ENCODE data around the gene SLC15A3.

Gene SLC15A3

DNA sequence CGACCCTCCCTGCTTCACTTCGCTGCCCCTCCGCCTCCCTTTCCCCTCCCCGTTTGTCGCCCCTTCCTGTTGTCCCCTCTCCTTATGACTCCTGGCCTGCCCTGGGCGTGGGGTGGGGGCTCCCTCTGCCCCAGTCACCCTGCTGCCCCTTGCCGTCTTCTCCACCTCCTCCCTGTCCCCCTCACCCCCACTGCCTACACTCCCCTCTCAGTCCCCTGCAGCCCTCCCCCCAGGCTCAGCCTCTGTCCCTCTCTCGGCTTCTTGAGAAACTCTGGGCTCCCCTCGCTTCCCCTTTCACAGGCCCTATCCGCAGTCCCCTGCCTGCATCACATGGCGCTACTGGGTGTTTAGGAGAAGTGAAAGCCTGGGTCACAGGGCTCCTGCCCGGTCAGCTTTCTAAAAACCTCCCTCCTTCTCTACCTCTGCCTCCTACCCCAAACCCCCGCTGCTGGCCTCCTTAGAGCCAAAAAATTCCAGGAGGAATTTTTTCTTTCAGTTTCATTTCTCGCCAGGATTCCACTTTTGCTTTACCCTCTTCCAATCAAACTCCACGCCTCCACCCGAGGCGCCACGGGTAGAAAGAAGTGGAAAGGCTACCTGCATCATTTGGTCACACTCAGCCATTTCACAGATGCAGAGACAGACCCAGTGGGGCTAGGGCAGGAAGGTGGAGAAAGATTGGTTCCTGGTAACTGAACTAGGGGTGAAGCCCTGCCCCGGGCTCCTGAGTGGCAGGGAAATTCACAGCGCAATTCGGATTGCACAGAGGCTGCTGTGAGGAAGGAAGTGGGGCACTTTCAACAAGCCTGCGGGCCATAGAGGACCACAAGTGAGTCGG, at the start of gene SLC15A3:
TSS of gene SLC15A3 (minus strand) at position 273 of the 838 bp plus-strand sequence. CDS start 625 bp downstream, outside the sequence.
- no peak for DNase-seq

DNA sequence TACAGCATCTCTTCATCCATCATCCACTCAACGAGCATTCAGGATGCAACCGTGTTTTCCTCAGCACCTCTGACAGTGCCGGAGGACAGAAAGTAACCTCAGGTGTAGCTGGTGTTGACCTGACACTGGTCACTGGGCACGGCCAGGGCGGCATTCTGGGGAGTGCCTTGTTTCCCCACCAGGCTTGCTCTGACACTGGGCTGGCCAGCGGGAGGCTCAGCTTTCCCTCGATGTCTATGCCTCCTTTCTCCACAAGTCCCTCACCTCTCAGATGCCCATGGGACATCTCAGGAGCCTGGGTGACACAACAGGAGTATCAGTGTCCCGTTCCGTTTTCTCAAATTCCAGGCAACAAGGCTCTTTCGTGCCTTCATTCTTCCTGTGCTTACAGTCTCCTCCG, 48.5 kb upstream of the SLC15A3 start:
- DNase-seq = no peak

DNA sequence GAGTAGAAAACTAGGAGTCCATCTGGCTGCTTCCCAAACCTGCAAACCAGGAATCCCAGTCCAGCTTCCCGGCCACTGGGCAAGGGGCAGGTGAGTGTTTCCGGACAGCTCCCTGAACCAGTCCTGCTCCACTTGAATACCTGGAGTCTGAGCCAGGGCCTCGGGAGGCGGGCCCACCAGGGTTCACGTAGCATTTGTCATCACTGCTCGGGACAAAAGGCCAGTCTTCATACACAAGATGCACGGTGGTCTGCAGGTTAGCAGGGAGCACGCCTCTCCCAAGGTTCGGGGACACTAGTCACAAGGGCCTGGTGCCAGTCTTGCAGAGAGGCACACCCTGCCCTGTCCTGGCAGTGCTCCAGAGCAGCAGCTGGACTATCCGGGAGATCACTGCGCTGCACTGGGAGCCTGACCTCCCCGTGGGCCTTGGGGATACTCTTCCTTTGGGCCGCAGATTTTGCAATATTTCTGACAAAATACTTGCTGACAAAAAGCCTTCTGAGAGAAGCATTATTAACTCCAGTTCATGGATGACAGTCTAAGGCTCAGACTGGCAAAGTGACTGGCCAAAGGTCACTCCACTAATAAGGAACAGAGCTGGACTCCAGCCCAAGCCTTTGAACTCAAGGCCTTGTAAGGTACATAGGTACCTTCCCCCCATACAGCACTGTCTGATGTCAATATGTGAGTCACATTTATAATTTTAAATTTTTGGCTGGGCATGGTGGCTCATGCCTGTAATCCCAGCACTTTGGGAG, 44.6 kb upstream of the SLC15A3 start:
- no peak for DNase-seq

DNA sequence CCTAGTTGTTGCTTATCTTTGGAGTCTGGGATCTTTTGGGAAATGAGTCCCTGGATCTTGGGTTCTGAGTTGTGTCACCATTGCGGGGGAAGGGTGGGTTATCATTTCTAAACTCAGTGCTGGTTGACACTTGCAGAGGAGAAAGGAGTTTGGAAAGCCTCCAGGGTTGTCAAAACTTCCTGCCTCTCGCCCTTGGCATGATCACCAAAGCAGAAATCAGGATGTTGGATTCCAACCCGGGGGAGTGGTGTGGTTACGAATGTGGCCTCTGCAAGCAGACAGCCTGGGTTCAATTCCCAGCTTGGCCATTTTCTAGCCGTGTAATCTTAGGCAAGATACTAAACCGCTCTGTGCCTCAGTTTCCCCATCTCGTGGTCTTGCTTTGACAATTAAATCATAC, 43.8 kb upstream of the SLC15A3 start:
- DNase-seq = no peak

DNA sequence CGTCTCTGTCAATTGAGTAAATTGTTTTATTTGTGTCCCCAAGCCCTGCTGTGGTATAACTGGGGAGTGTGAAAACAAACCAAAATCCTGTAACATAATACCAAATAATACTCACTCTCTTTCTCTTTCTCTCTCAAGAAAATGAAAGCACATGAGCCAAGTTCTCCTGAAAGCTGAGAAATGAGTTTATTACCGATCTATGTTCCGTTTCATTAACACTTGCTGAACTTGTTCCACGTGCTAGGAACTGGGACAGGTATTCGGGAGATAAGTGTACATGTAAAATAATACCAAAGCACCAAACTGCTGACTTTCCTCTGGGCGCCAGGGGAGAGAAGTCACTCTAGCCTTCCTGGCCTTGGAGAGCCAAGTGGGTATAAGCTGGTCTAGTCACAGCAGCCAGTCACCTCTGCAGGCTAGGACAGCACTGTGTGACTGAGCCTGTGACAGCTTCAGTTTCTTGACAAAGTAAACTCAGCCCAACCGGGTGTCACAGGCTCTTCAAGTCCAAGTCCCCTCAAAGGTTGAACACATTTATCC, 42.6 kb upstream of the SLC15A3 start:
- no peak for DNase-seq

DNA sequence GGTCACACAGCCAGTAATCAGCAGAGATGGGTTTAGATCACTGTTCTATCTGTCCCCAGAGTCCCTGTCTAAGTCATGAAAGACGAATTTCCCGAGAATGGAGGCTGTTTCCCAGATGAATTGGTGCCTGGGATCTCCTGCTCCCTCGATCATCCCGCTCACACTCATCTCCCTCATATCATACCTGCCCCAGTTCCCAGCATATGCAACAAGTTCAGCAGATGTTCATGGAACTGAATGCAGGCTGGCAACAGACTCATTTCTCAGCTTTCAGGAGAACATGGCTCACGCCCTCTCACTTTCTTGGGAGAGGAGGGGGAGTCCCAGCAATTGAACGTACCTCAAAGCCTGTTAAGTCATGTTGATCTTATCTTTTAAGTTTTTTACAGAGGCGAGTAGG, 41.6 kb upstream of the SLC15A3 start:
- no peak for DNase-seq

DNA sequence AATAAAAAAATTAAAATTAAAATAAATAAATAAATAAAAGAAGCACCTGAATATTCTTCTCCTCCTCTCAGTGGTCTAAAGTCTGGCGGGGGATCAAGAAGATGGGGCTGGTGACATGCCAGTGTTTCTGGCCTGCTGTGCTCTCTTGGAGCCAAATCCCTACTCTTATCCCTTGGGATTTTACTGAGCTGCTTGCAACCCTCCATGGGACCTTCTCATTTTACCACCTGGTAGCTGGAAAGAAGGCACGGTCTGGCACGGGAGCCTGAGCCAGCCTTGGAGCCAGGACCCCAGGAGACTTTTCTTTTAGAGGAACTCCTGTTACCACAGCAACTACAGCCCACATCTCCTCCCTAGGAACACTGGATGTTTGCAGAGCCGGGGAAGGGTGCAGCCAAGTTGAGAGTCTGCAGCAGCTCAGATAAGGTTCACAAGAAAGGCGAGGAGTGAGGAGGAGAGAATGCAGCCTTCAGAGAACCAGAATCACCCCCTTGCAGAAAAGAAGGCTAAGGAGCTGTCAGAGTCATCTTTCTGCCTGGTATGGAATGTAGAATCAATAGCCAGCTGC, 41.0 kb upstream of the SLC15A3 start:
- DNase-seq = no peak

DNA sequence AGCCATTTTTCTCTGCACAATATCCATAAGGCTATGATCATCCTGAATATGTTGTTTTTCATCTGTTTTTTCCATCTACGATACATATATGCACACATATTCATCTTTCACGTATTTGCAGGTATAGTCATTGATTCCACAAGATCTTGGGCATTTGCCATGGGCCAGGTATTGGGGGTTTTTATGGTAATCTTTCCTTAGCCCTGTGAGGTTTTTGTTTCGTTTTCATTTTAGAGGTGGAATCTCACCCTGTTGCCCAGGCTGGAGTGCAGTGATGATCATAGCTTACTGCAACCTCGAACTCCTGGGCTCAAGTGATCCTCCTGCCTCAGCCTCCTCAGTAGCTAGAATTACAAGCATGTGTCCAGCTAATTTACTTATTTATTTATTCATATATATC, 39.5 kb upstream of the SLC15A3 start:
- DNase-seq = no peak

DNA sequence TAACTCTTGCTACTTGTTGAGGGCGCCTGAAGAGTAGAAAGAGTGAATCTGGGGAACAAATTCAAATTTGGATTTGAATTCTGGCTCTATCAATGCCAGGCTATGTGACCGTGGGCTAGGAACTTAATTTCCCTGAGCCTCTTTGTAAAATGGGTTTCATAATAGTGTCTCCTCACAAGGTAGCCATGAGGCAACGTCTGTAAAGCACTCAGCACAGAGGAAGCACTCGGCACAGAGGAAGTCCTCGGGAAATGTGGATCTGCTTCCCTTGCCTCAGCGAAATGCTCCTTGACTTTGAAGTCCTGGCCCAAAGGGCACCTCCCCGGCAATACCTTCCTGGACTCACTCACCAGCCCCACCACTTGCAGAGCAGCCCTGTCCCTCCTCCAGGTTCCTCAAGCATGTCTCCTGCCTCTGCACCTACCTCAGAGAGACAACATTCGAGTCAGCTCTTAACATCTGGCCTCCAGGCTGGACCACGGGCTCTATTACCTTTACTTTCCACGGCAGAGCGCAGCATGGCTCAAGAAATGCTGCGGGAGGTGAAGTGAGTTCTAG, 37.2 kb upstream of the SLC15A3 start:
- DNase-seq = no peak

DNA sequence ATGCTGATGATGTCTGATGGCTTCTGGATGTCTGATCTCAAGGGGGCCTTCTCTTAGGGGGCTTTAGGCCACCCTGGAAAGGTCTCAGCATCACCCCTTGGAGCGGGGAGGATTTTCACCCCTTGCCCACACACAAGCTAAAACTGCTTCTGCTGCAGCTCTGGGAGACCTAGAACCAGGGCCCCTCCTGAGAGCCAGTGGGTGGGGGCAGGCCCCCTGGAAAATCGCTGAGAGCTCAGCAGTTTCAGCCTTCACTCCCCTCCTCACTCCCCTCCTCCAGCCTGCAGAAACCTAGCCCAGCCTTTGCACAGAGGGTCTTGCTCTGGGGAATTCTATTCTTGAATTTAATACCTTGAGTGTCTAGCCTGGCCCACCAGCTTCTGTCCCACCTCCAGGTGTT, 36.7 kb upstream of the SLC15A3 start:
- no peak for DNase-seq

DNA sequence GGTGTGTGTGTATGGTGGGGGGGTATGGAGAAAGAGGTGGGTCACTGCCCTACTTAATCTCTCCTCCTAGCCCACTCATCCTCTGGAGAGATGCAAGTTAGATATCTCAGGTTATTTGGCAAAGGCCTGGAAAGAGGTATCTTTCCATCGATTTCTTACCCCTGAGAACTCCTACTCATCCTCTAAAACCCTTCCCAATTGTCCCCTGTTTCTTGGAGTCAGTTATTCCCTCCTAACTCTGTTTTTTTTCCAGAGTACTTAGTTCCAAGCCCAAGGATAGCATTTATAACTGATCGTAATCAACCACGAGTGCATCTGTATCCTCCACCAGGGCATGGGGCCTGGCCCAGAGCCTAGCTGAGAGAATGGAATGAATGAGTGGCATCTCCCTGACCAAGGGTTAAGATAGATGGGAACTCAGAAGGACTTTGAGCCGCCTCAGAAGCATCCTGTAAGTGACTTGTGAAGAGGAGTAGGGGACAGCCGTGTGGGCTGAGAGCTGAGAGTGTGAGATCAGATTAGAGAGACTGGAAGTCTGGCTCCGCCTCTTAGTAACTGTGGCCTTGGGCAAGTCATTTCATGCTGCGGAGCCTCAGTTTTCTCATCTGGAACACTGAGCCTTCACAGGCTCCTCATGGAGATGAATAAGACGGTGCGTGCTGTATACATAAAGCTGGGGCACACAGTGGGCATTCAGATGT, 35.8 kb upstream of the SLC15A3 start:
- DNase-seq = no peak

DNA sequence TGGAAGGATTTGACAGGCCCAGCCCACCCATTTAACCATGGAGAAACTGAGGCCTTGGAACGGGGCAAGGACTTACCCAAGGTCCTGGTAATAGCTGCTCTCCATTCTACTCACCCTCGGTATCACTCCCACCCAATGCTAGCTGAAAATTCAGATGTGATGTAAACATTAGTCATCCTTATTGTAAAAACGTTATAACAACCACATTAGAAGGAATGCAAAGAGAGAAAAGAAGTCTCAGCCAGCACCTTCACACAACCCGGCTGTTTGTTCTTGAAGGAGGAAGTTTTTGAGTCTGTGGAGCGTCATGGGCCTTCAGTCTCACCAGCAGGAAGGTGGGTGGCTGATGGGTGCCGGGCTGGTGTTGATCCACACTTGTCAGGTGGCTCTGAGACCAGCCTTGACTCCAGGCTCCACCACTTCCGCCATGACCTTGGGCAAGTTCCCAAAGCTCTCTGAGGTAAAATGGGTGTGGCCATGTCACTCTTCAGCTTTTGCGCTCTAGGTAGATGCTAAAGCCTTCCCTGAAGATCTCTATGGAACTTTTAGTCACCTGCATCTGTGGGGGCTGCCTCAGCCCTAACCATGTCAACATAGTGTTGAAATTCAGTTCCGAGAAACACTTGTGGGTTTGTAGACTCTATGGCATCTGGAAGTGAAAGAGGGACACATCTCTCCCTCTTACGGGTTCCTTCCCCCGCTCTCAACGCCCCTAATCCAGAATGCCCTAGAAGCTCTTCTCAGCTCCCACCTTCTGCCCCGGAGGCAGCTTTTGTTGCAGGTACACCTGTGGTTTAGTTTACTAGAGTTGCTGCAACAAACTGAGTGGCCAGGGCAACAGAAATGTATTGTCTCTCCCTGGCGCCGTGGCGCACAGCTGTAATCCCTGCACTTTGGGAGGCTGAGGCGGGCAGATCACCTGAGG, 34.3 kb upstream of the SLC15A3 start:
- DNase-seq = no peak

DNA sequence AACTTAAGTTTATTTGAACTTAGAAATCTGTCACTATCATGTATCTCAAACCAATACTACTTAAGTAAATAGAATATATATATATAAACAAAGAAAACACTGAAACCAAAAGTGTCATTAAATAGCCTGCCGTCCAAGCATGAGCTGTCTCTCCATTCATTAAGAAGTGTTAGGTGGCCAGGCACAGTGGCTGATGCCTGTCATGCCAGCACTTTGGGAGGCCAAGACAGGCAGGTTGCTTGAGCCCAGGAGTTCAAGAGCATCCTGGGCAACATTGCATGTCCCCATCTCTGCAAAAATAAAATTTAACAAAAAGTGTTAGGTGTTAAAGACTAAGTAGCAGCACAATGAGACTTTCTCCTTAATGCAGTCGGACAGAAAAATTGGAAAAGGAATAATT, 33.5 kb upstream of the SLC15A3 start:
- no peak for DNase-seq

DNA sequence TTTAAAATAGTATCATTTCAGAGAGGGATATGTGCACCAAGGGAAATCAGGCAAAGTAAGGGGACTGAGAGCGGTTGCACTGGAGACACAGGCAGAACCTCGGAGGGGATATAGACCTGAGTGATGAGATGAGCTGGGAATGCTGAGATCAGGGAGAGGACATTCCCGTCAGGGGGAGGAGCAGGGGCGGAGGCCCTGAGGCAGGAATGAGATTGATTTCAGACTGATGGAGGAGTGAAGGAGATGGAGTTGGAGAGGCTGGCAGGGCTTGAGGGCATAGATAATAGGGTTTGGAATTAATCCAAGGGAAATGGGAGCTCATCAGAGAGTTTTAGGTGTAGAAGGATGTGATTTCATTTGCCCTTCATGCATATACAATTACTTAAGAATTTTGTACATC, 32.7 kb upstream of the SLC15A3 start:
- DNase-seq = no peak

DNA sequence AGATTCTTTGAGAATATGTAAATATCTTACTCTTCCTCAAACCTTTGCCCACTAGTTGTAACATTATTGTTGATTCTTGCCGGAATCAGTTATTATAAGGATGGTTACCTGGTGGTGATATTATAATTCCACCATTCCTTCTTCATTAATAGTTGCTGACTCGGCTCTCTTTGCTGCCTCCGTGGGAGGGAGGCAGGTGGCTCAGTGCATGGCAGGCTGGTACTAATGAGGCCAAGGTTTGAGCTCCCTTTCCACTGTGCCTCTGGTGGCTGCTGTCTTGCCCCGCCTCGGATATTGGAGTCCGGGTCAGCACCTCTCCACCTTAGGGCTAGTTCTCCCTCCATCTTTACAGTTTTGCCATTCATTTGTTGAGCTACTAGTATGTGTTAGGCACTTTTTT, 32.2 kb upstream of the SLC15A3 start:
- no peak for DNase-seq

DNA sequence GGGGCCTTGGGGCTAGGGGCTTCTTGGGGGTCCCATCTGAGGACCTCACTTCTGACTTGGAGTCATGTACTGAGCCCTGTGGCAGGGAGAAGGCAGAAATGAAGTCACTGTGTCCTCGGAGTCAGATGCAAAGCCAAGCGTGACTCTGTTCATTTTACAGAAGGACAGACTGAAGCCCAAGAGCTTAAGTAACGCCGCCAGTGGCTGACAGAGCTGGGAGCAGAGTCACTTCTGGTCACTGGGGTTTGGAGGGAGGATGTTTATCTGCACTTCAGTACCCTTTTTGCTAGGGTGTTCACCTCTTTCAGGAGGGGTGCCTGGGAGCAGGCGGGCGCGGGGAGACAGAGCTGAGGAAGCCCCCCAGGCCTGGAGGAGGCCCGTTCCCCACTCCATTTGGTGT, 30.2 kb upstream of the SLC15A3 start:
- no peak for DNase-seq

DNA sequence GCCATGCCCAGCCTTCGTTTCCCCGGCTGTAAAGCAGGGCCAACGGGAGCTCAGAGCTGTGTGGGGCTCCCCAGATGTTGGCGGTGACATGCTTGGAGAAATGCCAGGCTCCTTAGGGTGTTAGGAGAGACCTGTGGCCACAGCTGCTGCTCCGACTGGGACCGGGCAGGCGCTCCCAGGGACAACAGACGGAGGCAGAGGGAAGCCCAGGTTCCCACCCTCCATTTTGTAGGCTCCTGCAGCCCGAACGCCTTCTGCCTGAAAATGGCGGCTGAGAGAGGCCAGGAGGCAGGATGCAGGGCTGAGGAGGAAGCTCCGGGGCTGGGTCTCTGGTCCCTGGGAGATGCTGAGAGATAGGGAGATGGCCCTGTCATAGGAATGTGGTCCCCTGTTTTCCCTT, 29.5 kb upstream of the SLC15A3 start:
- no peak for DNase-seq

DNA sequence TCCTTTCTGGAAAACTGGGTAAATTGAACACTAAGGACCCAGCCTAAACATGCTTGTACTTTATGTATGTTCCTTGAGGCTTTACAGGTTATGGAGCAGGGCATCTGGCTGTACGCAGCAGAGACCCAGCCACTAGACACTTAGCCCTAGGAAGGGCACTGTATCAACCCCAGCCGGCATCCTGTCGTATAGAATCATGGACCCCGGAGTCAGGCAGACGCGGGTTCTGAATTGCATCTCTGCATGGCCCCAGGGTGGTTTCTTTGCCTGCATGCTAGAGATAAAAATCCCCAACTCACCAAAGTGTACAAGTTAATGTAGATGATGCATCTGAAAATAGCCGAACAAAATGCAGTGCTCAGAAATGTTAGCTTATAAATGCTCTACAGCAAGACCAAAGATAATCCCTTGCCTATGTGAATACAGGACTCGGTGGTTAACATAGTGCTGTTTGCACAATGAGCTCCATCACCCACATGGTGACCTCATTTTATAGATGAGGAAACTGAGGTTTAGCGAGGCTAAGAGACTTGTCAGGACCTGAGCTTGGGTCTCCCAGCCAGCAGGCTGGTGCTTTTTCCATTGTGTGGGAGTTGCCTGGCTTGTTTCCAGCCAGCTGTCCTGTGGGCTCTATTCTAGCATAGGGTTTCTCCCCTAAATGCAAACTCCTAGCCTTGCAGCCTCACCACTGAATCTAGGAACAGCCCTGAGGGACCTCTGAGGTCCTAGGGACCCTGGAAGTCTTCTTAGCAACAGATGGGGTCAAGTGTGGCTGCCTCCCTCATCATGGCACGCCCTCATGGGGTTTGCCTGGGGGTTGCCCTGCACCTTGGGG, 26.8 kb upstream of the SLC15A3 start:
- DNase-seq = no peak

DNA sequence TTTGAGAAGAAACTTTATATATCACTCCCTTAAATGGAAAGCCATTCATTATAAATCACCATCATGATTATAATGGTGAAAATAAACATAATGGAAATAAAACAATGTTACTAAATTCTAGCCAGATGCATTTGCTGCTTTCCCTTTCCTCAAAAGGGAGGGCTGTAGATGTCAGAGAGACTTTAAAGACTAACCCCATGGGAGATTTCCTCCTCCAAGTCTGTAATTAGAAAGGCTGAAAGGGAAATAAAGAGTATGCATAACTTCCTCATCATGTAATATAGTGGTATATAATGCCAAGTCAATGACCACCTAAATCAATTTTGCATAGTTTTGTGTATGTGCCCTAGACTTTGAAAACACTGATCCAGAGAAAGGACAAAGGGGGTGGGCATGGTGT, 25.9 kb upstream of the SLC15A3 start:
- DNase-seq = no peak

DNA sequence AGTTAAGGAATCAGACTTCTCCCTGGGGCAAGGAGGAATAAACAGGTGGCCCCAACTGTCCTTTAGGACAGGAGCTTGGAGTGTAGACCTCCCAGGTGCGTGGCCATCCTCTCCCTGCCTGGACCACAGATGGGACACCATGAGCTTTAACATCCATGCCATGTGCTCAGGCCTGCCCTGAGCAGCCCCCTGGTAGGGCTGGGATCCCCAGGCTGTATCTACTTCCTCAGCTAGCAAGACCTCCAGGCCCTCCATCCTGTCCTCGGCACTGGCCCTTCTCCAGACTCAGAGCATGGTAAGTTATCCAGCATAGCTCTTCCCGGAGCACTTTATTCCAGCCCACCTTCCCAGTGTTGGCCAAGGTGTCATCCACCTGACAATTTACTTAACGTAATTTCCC, 25.2 kb upstream of the SLC15A3 start:
- DNase-seq = no peak

DNA sequence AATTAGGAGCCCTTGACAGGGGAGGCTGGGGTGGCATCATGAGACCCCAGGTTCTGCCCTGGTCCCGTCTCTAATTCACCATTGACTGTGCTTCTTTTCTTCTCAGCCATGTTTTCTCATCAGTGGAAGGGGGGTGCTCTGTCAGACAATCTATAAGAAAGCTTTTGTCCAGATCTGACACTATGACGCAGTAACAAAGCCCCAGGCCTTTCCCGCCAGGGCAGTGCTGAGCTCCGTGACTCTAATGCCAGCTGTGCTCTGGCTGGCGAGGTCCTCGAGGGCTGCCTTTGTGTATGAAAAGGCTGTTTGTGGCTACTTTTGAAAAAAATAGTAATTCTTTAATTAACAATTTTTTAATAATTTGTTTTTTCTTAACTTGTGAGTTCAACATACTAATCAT, 22.8 kb upstream of the SLC15A3 start:
- DNase-seq = no peak

Measured in 8988T (cell line).